Activated CD4-positive, CD25-positive, alpha-beta regulatory T cell treated with anti-CD3 and anti-CD28 coated beads, Interleukin-2, amount 50 U/mL, for 24 hours (primary cell): ENCODE results near the gene TMEM72.

Experiments used
- ATAC-seq, 2 donors: fragments of 150-1000 bp; cut with Tn5 transposase; one replicate each; pipeline ENCODE4 v1.10.0; 2021; ENCODE audit warnings: mild to moderate bottlenecking in 1 of 2, moderate library complexity in 1 of 2

The TMEM72 gene

DNA sequence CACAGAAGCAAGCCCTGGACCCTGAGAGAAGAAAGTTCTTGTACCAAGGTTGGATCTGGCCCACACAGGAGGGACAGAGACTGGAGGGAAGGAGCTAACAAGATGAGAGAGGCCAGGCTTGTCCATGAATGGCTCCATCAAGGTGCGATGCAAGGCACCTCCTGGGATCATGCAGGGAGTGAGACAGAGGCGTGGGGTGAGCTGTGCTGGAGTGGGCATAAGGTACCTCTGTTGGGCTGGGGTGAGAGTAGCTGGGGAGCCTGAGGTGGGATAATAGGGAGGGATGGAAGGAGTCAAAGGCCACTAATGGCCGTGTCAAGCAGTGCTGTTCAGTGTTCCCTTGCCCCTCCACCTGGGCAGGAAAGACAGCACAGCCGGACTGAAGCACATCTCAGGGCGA is 9.9 kb downstream of the TMEM72 start:
- no peak for ATAC-seq

DNA sequence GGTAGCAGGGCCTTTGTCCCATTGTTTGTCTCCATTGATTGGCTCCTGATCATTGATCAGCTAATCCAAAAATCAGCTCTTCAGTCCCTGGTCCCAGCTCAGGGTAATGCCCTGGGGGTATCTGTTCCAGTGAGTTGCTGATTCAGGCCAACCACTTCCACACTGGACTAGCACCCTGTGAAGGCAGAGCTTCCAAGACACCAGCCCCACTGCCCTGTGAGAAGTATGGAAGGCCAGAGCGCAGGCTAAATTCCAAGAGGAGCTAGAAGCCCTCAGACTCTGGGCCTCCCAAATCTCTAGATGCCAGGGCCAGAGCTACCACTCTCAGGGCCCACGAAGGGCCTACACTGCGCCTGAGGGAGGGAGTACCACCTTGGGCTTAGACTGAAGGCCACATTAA is 10.4 kb downstream of the TMEM72 start:
- ATAC-seq = no peak

DNA sequence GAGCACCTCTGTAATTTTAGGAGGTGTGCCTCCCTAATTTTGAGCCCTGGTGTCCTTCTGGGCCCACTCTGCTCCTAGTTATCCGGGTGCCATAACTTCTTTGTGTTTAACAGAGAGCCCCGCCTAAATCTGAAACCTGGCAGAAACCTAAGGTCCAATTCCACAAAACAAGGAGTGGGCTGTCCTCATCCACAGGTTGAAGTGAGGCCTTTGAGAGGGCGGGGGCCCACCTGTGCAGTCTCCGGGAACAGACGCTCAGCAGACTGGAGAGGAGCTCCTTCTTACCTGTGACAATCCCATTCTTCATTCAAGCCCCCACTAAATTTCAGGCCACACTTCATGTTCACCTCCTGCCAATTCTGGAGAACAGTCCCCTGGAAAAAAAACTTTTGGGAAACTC is 10.9 kb downstream of the TMEM72 start:
- ATAC-seq = no peak

DNA sequence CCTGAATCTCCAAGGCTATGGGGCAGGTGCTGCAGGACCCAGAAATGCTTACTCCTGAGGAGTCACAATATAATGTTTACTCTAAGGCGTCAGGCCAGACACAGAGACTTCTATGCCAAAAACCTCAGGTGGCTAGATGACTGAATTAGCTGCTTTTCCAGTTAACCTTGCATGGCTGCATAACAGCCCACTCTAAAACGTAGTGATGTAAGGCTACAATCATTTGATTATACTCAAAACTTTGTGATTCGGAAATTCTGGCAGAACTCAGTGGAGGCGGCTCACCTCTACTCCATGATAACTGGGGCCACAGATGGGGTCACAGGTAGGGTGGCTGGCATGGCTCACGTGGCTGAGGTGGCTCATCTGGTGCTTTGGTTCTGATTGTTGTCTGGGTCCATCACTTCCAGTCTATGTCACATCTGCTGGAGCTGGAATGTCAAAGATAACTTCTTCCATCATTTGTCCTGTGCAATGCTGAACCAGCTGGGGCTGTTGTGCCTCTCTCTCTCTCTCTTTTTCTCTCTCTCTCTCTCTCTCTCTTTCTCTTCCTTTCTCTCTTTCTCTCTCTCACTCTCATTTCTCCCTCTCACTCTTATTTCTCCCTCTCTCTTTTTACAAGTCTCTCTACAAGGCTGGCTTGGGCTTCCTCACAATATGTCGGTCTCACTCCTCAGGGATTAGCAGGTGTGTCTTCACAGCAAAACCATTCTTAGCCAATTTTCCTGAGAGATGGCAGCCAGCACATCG is 11.8 kb downstream of the TMEM72 start:
- no peak for ATAC-seq

DNA sequence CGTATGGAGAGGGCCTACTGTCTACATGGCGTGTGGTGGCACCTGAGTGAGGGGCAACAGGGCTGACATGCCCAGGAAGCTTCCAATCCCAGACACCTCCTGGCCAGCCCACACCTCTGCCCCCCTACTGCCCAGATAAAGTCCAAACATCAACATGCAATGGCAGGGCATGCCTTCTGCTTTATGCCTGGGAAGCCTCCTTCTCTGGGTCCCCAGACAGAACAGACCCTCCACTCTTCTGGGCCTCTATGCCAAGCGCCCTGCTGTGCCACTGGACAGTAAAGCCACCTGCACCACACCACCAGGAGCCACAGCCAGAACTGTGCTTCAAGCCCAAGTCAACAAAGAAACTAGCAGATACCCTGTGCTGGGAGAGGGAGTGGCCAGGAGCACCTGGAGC is 12.5 kb downstream of the TMEM72 start:
- ATAC-seq = no peak

DNA sequence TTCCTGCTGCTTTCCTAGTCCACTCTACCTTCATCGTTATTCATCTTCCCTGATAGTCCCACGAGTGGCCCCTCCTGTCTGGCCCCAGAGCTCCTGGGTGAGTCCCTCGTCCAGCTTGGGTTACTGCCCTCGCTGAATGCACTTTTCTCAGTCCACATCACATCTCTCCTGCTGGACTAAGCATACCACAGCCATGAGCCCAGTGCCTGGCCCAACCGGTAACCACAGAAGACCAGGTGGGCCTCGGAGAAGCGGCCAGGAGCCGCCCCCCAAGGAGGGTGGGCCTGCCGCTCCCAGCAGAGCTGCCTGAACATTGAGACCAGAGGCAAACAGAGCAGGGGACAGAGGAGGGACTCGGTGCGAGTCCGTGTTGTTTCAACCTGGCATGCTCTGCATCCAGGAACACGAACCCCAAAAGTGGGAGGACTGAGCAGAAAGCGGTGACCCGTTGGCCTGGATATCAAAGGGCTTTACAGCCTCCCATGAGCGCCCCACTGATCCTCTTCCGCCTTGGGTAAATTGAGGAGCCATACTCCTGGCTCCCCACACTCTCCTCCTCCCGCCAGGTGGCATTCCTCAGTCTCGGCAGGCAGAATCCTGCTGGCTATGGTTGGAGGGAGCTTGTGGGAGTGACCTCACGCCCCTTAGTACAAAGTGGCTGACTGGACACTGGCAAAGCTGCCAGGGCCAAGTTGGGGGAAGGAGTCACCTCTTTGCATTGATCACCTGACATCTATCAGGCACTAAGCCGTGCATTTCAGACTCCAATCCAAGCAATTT is 13.3 kb downstream of the TMEM72 start:
- no peak for ATAC-seq

DNA sequence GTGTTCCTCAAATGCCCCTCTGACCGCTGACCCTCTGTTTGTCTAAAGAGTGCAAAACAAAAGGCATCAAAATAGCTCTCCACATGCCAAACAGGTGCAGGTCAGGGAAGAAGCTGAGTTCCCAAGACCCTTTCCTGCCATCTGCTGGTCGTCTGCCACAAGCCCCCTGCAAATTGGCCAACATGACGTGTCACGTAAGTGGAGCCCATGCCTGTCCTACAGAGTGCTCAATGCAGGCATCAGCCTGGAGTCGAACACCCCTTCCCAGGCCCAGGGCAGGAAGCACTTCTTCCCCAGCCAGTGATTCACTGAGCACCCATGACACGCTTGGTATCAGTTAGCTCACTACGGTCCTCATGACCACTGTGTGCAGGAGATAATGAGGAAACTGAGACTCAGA is 14.1 kb downstream of the TMEM72 start:
- no peak for ATAC-seq

DNA sequence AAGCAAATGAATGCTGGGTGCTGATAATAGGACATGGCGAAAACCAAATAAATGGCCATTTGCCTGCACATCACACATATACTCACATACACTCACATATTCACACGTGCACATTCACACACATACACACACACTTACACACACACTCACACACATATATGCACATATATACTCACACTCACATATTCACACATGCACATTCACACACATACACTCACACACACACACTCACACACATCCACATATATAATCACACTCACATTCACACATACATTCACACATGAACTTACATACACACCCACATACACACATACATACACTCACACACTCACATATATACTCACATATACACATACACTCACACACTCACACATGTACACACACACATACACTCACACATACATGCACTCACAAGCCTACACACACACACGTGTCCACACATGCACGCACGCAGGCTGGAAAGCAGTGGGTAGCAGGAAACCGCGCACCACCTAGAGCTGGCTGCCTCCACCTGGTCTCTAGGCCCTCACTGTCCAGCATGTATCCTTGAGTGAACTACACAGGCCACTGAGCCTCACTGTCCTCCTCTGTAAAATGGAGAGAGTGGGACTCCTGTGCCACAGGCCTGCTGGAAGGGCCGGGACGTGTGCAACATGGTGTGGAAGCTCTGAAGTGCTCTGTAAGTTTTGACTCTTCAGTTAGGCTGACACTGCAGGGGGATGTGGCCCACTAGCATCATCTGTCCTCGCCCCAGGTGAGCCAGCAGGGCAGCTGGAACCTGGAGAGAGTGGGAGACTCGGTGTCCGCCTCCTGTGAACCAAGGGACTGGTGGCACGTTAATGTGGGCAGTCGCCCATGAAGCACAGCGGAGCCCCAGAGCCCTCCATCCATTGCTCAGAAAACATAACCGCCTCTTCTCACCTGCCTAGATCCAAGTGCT is 14.9 kb downstream of the TMEM72 start:
- no peak for ATAC-seq

DNA sequence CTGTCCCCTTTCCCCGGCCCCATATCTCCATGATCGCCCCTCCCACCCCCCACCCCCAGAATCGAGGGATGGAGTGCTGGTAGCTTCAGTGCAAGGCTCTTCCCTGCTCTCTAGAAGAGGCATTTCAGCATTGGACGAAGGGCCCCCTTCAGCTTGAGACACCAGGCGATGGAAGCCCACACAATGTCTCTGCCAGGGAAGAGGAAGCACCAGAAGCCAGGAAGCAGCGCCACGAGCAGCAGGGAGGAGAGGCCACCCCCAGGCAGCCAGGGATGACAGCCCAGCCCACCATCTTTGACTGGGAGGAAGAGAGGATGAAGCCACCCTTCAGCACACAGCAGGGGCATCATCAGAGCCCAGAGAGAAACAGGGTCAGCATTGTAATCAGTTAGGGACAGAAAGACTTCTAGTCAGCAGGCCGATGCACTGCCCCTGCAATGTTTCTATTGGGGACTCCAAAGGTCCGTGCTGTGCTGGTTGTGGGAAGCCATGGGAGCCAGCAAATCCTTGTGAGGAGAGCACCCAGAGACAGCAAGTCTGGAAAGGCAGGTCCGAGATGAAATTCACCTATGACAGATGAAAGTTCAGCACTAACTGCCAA is 15.7 kb downstream of the TMEM72 start:
- ATAC-seq = no peak

DNA sequence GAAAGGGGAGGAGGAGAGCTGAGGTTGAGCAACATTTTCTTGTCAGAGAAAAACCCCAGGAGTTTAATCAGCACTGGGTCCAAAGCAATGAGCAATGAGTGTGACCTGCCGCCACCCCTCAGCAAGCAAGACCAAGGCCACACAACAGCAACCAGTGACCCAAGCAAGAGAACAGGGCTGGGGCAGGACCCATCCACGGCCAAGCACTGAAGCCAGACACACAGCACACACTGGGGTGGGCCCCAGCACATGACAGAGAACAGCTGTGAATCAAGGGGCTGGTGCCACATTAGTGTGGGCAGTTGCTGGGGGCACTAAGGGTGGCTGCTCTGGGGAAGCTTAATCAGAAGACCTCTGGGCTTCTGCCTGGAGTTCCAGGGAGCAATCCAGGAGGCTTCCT is 16.2 kb downstream of the TMEM72 start:
- no peak for ATAC-seq

DNA sequence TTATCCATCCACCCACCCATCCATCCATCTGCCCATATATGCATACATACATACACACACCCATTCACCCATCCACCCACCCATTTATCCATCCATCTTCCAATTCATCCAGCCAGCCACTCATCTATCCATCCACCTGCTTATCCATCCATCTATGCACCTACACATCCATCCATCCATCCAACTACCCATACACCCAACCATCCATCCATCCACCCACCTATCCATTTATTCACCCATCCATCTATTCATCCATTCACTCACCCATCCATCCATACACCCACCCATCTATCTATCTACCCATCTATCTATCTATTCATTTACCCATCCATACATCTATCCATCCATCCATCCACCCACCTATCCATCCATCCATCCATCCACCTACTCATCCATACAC is 17.3 kb downstream of the TMEM72 start:
- no peak for ATAC-seq

DNA sequence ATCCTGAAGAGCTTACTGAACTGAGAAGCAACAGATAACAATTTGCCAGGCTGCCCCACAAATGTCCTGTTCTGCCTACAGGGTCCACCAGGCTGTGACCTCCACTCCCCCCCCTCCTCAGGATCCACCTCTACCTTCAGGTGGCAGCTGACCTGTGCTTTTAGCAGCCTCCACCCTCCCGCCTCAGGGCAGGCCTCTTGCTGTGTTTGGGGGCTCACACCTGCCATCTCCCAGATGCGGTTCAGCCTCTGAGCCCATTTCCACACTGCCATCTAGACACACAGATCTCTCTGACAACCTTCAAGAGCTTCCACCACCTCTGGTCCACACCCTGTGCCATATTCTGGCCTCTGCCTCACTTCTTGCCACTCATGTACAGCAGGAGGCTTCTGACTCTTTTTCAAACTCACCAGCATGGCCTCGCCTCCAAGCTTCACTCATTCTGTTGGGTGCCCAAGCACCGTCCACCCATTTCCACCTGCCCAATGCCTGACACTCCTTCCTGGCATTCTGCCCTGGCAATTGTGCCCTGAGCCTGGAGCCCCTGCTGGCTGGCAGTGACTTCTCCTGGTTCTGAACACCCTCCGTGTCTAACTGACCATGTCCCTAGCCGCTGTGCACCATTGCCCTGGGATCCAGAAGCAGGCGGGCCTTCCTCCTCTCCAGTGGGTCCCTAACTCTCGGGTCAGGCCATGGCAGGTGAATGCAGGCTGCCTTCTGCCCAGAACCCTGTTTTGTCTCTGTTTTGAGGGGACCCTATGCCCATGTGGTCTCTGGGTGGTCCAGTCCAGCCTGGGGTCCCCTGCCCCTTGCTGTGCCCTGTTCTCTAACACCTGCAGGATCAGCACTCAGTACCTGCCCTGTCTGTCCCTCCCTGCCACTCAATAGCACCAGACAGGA is 18.5 kb downstream of the TMEM72 start:
- ATAC-seq = no peak

DNA sequence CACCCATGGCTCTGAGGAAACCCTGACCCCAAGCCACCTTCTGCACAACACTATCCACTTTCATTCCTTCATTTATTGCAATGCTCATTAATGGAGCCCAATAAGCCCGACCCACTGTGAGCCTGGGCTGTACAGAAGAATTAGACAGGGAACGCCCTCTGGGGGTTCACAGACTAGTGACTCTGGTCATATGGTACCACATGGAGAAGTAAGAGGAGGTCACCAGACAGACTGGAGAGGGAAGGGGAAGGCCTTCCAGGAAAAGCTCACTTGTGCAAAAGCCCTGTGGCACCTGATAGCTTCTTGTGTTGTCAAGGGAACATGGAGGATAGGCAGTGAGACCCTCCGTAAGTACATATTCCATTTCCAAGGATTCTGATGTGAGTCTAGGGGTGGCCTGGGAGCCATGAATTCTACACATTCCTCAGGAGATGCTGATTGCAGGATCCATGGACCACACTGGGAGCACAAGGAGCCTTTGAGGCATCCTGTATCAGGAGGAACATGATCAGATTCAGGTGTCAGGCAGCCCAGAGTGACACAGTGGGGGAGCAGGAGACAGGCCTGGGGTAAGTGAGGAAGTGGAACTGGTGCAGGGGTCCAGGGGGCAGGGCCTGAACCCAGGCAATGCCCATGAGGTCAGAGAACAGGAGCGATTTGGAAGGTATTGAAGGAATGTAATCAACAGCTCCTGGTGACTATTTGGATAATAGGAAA is 19.9 kb downstream of the TMEM72 start:
- no peak for ATAC-seq

DNA sequence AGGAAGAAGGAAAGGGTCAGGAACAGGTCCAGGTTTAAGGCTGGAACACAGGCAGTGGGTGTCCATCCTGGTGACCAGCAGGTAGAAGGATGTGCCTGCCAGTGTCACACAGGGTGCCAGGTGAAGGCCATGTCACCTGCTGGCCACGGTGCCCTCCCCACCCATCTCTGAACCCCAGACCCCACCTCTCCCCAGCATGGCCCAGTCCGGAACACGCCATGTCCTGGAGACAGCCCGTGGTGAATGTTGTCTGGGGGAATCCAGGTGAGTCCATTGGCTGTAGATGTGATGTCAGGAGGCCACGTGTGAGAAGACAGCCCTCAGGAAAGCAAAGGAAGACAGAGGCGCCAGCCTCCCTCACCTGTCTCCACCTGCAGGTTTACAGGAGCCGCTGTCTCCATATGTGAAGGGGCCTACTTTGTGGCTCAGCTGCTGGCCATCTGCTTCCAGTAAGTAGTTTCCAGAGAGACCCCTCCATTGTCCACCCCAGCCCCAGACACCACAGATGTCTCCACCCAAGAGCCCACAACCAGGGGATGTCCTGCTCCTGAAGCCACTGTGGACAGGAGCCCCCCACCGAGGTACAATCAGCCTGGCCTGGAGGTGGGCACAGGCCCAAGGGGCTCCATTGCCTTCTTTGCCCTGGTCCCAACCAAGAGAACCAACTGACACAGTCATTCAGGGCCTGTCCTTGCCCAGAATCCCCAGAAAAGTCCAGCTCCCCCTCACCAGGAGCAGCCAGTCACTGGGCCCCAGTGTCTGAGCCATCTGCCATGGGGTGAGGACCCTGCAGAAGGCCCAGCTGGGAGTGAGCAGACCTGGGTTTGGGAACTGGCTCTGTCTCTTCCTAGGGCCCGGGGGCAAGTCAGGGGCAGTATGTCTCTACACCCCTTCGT is 20.7 kb downstream of the TMEM72 start:
- ATAC-seq = no peak

DNA sequence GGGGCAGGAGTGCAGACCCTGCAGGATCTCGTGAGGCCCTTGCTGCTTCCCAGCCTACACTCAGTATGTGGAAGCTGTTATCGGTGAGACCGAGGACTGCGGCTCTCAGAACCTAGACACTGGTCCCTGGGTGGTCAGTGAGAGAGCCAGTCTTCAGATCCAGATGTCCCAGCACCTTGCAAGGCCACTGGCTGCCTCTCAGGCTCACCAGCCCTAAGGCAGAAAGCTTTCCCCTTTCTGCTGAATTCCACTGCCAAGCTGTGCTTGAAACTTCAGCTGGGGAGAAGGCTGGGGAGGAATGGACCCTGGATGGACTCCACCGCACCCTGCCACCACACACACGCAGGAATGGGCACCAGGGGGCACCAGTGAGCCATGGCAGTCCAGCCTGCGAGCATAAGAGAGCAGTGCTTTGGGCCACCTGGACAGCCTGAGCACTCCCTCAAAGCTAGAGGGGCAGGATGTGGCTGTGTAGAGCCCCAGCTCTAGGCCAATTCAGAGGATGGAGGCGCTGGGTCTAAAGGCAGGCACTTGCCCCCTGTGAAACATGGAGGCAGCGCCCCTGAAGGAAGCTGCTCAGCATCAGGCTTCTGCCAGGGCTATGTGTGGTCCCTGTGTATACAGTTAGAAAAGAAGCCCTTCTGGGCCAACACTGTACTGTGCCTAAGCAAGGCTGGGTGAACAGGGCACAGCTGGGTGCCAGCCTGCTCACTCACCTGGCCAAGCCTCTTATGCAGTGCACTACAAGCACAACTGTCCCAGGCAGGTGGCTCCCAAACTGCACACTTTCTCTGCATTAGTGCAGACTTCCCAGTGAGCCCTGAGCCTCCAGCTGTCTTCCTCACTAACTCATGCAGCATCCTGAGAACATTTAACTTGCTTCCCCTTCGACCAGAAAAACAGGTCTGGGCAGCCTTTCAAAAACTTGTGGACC is 21.6 kb downstream of the TMEM72 start:
- peak; percentile 73 to 82 for ATAC-seq

DNA sequence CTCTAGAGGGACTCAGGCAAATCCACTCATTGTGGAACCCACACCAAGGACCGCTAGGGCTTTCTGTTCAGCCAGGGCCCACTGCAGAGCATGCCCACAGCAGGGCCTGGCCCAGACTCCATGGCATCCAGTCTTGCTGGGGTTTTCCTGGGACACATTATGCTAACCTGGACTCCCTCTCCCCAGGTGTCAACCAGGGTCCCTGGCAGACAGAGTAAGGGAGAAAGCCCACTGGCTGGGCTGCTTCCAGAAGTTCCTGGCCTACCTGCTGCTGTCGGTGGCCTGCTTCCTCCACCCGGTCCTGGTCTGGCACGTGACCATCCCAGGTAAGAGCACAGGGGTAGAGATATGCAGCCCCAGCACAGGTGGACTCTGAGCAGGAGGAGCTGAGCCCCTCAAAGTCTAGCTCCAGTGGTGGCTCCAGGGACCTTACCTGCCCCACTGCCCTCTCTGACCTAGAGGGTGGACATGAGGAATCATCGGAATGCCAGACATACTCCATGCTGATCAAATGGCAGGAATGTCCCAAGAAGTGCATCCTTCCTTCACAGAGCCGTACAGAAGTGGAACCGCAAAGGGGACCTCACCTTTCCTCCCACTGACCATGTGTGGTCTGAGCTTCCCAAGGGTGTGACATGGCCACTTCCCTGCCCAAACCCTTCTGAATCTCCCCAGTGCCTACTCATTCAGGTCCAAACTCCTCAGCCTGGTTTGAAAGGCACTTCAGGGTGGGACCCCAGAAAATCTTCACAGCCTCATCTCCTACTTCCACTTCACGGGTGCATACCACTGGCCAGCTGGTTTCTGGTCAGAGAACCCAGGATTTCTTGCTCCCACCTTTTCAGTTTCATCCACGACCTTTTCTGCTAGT is 22.5 kb downstream of the TMEM72 start:
- no peak for ATAC-seq

DNA sequence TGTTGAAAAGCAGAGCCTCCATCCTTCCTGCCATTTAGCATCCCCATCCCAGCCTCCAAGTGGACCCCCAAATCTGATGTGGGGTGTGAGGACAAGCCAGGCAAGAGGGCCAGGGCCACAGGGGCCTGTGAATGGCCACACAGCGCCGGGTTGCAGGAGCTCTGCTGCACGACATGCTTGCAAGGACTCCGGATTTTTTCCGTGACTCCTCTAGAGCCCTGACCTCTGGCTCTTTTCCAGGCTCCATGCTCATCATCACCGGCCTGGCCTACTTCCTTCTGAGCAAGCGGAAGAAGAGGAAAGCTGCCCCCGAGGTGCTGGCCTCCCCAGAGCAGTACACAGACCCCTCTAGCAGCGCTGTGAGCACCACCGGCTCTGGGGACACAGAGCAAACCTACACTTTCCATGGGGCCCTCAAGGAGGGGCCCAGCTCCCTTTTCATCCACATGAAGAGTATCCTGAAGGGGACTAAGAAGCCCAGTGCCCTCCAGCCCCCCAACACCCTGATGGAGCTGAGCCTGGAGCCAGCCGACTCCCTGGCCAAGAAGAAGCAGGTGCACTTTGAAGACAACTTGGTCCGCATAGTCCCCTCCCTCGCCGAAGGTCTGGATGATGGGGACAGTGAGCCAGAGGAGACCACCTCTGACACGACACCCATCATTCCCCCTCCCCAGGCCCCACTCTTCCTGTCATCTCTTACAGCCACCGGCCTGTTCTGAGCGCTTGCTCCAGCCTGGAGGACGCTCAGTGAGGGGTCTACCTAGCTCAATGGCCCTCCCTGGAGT is 23.5 kb downstream of the TMEM72 start:
- no peak for ATAC-seq
